A549 (cell line): ENCODE measurements around the gene CNTN5. TPM values are rescaled to one million over a fixed set of nuclear protein-coding genes. Genes with fewer than 3 reads are reported as not detected.

Source experiments
- ATAC-seq, 2 experiments: fragments of 200-7000 bp in 1 of 2; fragments of >200 bp in 1 of 2; cut with Nextera tagmentation in 1 of 2; cut with Tn5 transposase in 1 of 2; 3 replicates each; pipeline versions ENCODE4 v1.8.0 to v1.9.1; 2018 to 2020; ENCODE audit warnings: mild to moderate bottlenecking in 1 of 2, moderate library complexity in 1 of 2
- CTCF ChIA-PET: fragments of 300-600 bp; sonication (Branson Sonifier 250); formaldehyde crosslinking; extraction: SDS; loops from one replicate; lab custom pipeline; 2021; ENCODE audit warnings: antibody characterized with exemption, inconsistent platforms; lab: Yijun Ruan, JAX
- POLR2A ChIA-PET: fragments of 350-600 bp; formaldehyde crosslinking; extraction: SDS; loops from one replicate; lab custom pipeline; 2021; ENCODE audit warnings: antibody characterized with exemption, inconsistent platforms; lab: Yijun Ruan, JAX
- DNase-seq, 2 experiments: peaks; one replicate each; pipeline versions ENCODE4 v3.0.0 to v3.0.0-alpha.2; 2011 to 2016; ENCODE audit warnings: low read depth in 1 of 2, low spot score in 1 of 2
- FAIRE-seq: peaks from 2 replicates; lab custom pipeline; 2011; peaks lifted over from hg19 to GRCh38; lab: Jason Lieb, UNC
- H3K27ac ChIP-seq, 2 experiments: fragments of >200 bp; sonication (Bioruptor Twin); formaldehyde crosslinking; 3 replicates each; pipeline ENCODE4 v1.5.1; 2016 to 2017
- H3K4me1 ChIP-seq: fragments of >200 bp; sonication (Bioruptor Twin); formaldehyde crosslinking; 3 replicates; pipeline ENCODE4 v1.6.1; 2016
- H3K4me2 ChIP-seq: fragments of >200 bp; sonication (Bioruptor Twin); formaldehyde crosslinking; 3 replicates; pipeline ENCODE4 v1.6.1; 2016
- H3K4me3 ChIP-seq: fragments of >200 bp; sonication (Bioruptor Twin); formaldehyde crosslinking; 3 replicates; pipeline ENCODE4 v1.5.1; 2016
- H3K9me3 ChIP-seq: fragments of >200 bp; sonication (Bioruptor Twin); formaldehyde crosslinking; 3 replicates; pipeline ENCODE4 v1.6.1; 2016
- BHLHE40 ChIP-seq: IDR thresholded peaks from 2 replicates; pipeline ENCODE4 v1.6.1; 2012; ENCODE audit warnings: low read depth, low read length, inconsistent platforms
- CBX2 ChIP-seq: fragments of 200-600 bp; sonication (generic); IDR thresholded peaks from 2 replicates; pipeline ENCODE4 v1.6.1; 2016; ENCODE audit warnings: low read depth, mild to moderate bottlenecking, borderline replicate concordance
- CBX8 ChIP-seq: fragments of 200-600 bp; sonication (generic); IDR thresholded peaks from 2 replicates; pipeline ENCODE4 v1.6.1; 2016
- CHD4 ChIP-seq: fragments of 200-600 bp; sonication (generic); IDR thresholded peaks from 2 replicates; pipeline ENCODE4 v1.6.1; 2016; ENCODE audit warnings: antibody characterized with exemption, mild to moderate bottlenecking, borderline replicate concordance
- CTCF ChIP-seq: fragments of >200 bp; sonication (Bioruptor Twin); formaldehyde crosslinking; IDR thresholded peaks from 3 replicates; pipeline ENCODE4 v1.5.1; 2016
- EHMT2 ChIP-seq: fragments of 200-600 bp; sonication (generic); IDR thresholded peaks from 2 replicates; pipeline ENCODE4 v1.6.1; 2016; ENCODE audit warnings: antibody characterized with exemption, low read depth, mild to moderate bottlenecking, moderate library complexity
- EP300 ChIP-seq, 2 experiments: fragments of >200 bp; sonication (Bioruptor Twin); formaldehyde crosslinking; IDR thresholded peaks; 2 replicates in 1 of 2; 3 replicates in 1 of 2; pipeline ENCODE4 v1.6.1; 2016 to 2017
- HEYL ChIP-seq: fragments of 250-450 bp; sonication (Bioruptor Pico); IDR thresholded peaks from 2 replicates; pipeline ENCODE4 v1.8.0; 2021; ENCODE audit warnings: mild to moderate bottlenecking, moderate library complexity
- HOXB13 ChIP-seq: fragments of 250-450 bp; sonication (Bioruptor Pico); IDR thresholded peaks from 2 replicates; pipeline ENCODE4 v1.5.0; 2020; ENCODE audit warnings: low read depth, mild to moderate bottlenecking, moderate library complexity
- HOXB5 ChIP-seq: fragments of 250-450 bp; sonication (Bioruptor Pico); IDR thresholded peaks from 2 replicates; pipeline ENCODE4 v1.5.0; 2020; ENCODE audit warnings: mild to moderate bottlenecking, moderate library complexity
- JUNB ChIP-seq: fragments of >200 bp; sonication (Bioruptor Twin); formaldehyde crosslinking; IDR thresholded peaks from 2 replicates; pipeline ENCODE4 v1.6.1; 2016
- KDM5A ChIP-seq: fragments of 200-600 bp; sonication (generic); IDR thresholded peaks from 2 replicates; pipeline ENCODE4 v1.6.1; 2016; ENCODE audit warnings: antibody characterized with exemption, mild to moderate bottlenecking
- MYC ChIP-seq: IDR thresholded peaks from 2 replicates; pipeline ENCODE4 v1.6.1; 2012; ENCODE audit warnings: mild to moderate bottlenecking, inconsistent platforms, low read length, improper control_type of control experiment, borderline replicate concordance
- NFE2L2 ChIP-seq: fragments of 150-350 bp; conservative IDR thresholded peaks from 2 replicates; pipeline ENCODE4 v1.6.1; 2014; ENCODE audit warnings: low read length
- NR3C1 ChIP-seq: fragments of >200 bp; sonication (Bioruptor Twin); formaldehyde crosslinking; IDR thresholded peaks from 3 replicates; pipeline ENCODE4 v1.6.1; 2017
- POLR2A ChIP-seq: IDR thresholded peaks from 2 replicates; pipeline ENCODE4 v1.6.1; 2012; ENCODE audit warnings: mild to moderate bottlenecking, low read length
- POLR2AphosphoS2 ChIP-seq: conservative IDR thresholded peaks from 2 replicates; pipeline ENCODE4 v1.6.1; 2012; ENCODE audit warnings: low read length, improper control_type of control experiment, inconsistent platforms
- RAD21 ChIP-seq, 2 experiments: fragments of >200 bp in 1 of 2; sonication (Bioruptor Twin) in 1 of 2; formaldehyde crosslinking in 1 of 2; IDR thresholded peaks in 1 of 2; conservative IDR thresholded peaks in 1 of 2; 2 replicates in 1 of 2; 3 replicates in 1 of 2; pipeline ENCODE4 v1.6.1; 2012 to 2018; ENCODE audit warnings: inconsistent platforms in 1 of 2
- RARB ChIP-seq: fragments of 250-450 bp; sonication (Bioruptor Pico); IDR thresholded peaks from 2 replicates; pipeline ENCODE4 v1.8.0; 2021; ENCODE audit warnings: mild to moderate bottlenecking, moderate library complexity
- RCOR1 ChIP-seq: fragments of 150-350 bp; IDR thresholded peaks from 2 replicates; pipeline ENCODE4 v1.6.1; 2014; ENCODE audit warnings: antibody characterized with exemption, low read length, low read depth
- RFX5 ChIP-seq: fragments of 450-650 bp; IDR thresholded peaks from 2 replicates; pipeline ENCODE4 v1.7.1; 2014; ENCODE audit warnings: antibody characterized with exemption, mild to moderate bottlenecking, moderate library complexity
- SREBF2 ChIP-seq: fragments of 450-650 bp; IDR thresholded peaks from 2 replicates; pipeline ENCODE4 v1.6.1; 2014; ENCODE audit warnings: mild to moderate bottlenecking, moderate library complexity
- ZC3H11A ChIP-seq: fragments of 450-650 bp; IDR thresholded peaks from 2 replicates; pipeline ENCODE4 v1.6.1; 2014; ENCODE audit warnings: antibody characterized with exemption, mild to moderate bottlenecking
- ZSCAN20 ChIP-seq: fragments of 250-450 bp; sonication (Bioruptor Pico); IDR thresholded peaks from 2 replicates; pipeline ENCODE4 v1.8.0; 2022; ENCODE audit warnings: mild to moderate bottlenecking, moderate library complexity
- WGBS: methylation state at CpG from one replicate; pipeline ENCODE4 v1.1.6; 2017; ENCODE audit errors: missing lambda C conversion rate; 5-methylcytosine and 5-hydroxymethylcytosine counted together
- polyA plus RNA-seq, 4 experiments: library from polyadenylated mRNA; depleted of rRNA in 3 of 4; stranded (reverse); fragments of >200 nt; fragmentation: RNase III in 1 of 4; extraction: RNeasy Plus Mini Kit Qiagen cat#74134 plus additional on column Dnase treatment in 1 of 4; gene quantifications; 2 replicates in 3 of 4; 3 replicates in 1 of 4; pipeline ENCODE4 v1.2.3, GENCODE V29; 2011 to 2017
- TF ChIP-seq, protein P1 (sequence below): fragments of >200 bp; sonication (Bioruptor Twin); formaldehyde crosslinking; IDR thresholded peaks from 3 replicates; pipeline ENCODE4 v1.6.1; 2016
- TF ChIP-seq, protein P2 (sequence below): fragments of >200 bp; sonication (Bioruptor Twin); formaldehyde crosslinking; IDR thresholded peaks from 2 replicates; pipeline ENCODE4 v1.6.1; 2016
- TF ChIP-seq, protein P3 (sequence below): IDR thresholded peaks from 2 replicates; pipeline ENCODE4 v1.6.1; 2012
- TF ChIP-seq, protein P4 (sequence below): fragments of 250-450 bp; sonication (Bioruptor Pico); IDR thresholded peaks from 2 replicates; pipeline ENCODE4 v1.5.0; 2020; ENCODE audit warnings: low read depth, mild to moderate bottlenecking, moderate library complexity

CNTN5 gene
- polyA plus RNA-seq, 2 of the 4 experiments (the other 2 are of a cell fraction) = 0.08 TPM; not detected in 1

DNA sequence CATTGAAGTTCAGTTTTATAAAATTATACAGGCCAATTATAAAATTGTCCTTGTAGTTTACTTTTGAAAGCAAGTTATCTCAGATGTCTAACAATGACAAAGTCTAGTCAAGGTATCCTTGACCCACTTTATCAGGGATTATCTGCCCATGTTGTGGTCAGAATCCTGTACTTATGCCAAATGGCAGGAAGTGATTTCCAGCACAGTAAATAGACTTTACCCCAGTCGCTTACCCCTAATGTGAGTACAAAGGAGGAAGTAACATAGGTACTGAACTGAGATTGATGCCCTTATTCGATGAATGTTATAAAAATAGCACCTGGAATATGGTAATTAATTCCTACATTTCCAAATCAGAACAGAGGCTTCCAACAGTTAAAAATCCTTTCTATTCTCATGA, 355.7 kb downstream of the CNTN5 start:
- no peak overlapping the region for H3K4me3 ChIP-seq
- 45% methylated on average over 2 of the region's 2 CpGs for WGBS
- FAIRE-seq (no peak), DNase-seq (no peak), ATAC-seq (no peak)
- TF ChIP-seq RCOR1 (no peak), HOXB13 (CRISPR knock-in tag) (no peak), RAD21 (conservative IDR thresholded peaks at IDR 0.05 in 1 of 2, IDR thresholded peaks at IDR 0.05 in 1 of 2) (no peak), RARB (CRISPR knock-in tag) (no peak), BHLHE40 (no peak), MYC (no peak), CHD4 (no peak)
- TF ChIP-seq, protein P1, sequence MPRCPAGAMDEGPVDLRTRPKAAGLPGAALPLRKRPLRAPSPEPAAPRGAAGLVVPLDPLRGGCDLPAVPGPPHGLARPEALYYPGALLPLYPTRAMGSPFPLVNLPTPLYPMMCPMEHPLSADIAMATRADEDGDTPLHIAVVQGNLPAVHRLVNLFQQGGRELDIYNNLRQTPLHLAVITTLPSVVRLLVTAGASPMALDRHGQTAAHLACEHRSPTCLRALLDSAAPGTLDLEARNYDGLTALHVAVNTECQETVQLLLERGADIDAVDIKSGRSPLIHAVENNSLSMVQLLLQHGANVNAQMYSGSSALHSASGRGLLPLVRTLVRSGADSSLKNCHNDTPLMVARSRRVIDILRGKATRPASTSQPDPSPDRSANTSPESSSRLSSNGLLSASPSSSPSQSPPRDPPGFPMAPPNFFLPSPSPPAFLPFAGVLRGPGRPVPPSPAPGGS = no peak
- TF ChIP-seq, protein P2, sequence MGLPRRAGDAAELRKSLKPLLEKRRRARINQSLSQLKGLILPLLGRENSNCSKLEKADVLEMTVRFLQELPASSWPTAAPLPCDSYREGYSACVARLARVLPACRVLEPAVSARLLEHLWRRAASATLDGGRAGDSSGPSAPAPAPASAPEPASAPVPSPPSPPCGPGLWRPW = no peak
- TF ChIP-seq, protein P3, sequence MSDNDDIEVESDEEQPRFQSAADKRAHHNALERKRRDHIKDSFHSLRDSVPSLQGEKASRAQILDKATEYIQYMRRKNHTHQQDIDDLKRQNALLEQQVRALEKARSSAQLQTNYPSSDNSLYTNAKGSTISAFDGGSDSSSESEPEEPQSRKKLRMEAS = no peak
- no peaks in the 10 kb centered on the region for H3K9me3 ChIP-seq
- no peak overlapping the region for H3K4me2 ChIP-seq
- no peak overlapping the region for H3K27ac ChIP-seq
- ChIA-PET CTCF (no interaction called here), POLR2A (no interaction called here)
- 0 out of 3 replicates have a peak, but pooled peaks cover 1% of the 10 kb centered on the region for H3K4me1 ChIP-seq

DNA sequence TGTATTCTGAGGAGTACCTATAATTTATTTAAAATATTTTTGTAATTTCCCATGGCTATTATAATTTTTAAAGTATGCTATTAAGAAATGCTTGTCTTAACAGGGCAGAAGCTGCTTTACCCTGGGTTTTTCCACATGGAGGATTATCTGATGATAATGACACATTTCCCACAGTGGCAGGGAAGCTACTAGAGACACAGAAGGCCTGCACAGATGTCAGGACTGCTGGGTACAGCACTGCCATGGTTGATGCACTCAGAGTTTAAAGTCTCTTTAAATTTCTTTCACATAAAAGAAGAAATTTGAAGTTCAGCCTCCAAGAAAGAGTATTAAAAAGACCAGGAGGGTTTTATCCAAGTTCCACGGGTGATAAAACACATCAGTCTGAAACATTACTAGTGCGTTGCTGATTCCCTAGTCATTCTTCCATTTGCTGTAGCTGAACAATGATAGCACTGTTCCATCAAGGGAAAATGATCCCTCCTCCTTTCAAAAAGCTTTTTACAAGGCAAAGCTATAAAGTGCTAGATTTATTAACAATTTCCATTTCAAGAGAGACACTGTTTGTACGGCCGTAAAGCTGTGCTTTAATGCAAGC, 363.0 kb downstream of the CNTN5 start:
- FAIRE-seq (no peak), ATAC-seq (no peak), DNase-seq (no peak)
- no peaks in the 10 kb centered on the region for H3K4me1 ChIP-seq
- H3K4me3 ChIP-seq = no peak overlapping the region
- ChIA-PET CTCF (no interaction called here), POLR2A (no interaction called here)
- WGBS = 83% methylated on average over 4 of the region's 4 CpGs
- H3K27ac ChIP-seq = no peak overlapping the region
- TF ChIP-seq KDM5A = no peak
- no peak for TF ChIP-seq RAD21 (conservative IDR thresholded peaks at IDR 0.05 in 1 of 2, IDR thresholded peaks at IDR 0.05 in 1 of 2)
- TF ChIP-seq, protein P3 = no peak
- no peak for TF ChIP-seq NR3C1
- no peak for TF ChIP-seq ZC3H11A
- no peak for TF ChIP-seq CTCF
- no peak for TF ChIP-seq SREBF2
- TF ChIP-seq HEYL (CRISPR knock-in tag) = no peak
- TF ChIP-seq NFE2L2 = no peak
- TF ChIP-seq MYC = no peak
- no peak for TF ChIP-seq JUNB
- no peak for TF ChIP-seq BHLHE40
- TF ChIP-seq EP300 (IDR thresholded peaks at IDR 0.05) = no peak
- TF ChIP-seq, all 56 proteins: peak for 0
- H3K4me2 ChIP-seq = no peak overlapping the region
- H3K9me3 ChIP-seq = no peaks in the 10 kb centered on the region

DNA sequence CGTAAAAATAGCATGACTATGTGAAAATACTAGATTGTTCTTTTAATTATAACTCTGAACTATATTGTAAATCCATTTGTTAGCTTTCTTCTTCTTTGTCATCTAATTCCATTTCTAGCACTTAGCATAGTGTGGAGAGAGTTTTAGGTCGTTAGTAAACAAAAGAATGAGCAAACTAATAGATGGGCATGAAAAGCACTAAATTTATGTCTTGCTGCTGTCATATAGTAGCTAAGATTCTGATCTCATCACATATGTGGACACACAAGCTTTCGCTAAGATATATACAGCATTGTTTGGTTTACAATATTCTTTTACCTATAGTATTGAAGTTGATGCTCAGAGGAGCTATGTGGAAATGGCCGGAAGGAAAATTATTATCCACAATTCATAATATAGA, 370.5 kb downstream of the CNTN5 start:
- no peak for FAIRE-seq
- ATAC-seq = no peak
- TF ChIP-seq CBX2 (no peak), POLR2A (no peak), HOXB13 (CRISPR knock-in tag) (no peak), HOXB5 (CRISPR knock-in tag) (no peak), CBX8 (no peak), RARB (CRISPR knock-in tag) (no peak), EHMT2 (no peak), ZSCAN20 (CRISPR knock-in tag) (no peak), POLR2AphosphoS2 (no peak), RAD21 (conservative IDR thresholded peaks at IDR 0.05 in 1 of 2, IDR thresholded peaks at IDR 0.05 in 1 of 2) (no peak), RFX5 (no peak)
- TF ChIP-seq, protein P4, sequence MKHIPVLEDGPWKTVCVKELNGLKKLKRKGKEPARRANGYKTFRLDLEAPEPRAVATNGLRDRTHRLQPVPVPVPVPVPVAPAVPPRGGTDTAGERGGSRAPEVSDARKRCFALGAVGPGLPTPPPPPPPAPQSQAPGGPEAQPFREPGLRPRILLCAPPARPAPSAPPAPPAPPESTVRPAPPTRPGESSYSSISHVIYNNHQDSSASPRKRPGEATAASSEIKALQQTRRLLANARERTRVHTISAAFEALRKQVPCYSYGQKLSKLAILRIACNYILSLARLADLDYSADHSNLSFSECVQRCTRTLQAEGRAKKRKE (CRISPR knock-in tag) = no peak
- TF ChIP-seq, all 56 proteins: peak for 0
- H3K4me3 ChIP-seq = no peak overlapping the region
- no peak overlapping the region for H3K4me2 ChIP-seq
- no peaks in the 10 kb centered on the region for H3K4me1 ChIP-seq
- POLR2A ChIA-PET = no interaction called here
- H3K9me3 ChIP-seq = no peaks in the 10 kb centered on the region
- no peak for DNase-seq
- CTCF ChIA-PET = no interaction called here
- no peak overlapping the region for H3K27ac ChIP-seq
- 62% methylated on average over 4 of the region's 4 CpGs for whole genome bisulfite sequencing
